ENCODE measurements around the gene ARFGAP1.
A peak's percentile ranks its signal among the peaks of the same experiment; 100 is the strongest.
"Not testable (repeated sequence)": the region's sequence is repeated elsewhere in the genome, so short reads cannot be mapped to it uniquely, and the experiment has no call there.

Gene ARFGAP1

DNA sequence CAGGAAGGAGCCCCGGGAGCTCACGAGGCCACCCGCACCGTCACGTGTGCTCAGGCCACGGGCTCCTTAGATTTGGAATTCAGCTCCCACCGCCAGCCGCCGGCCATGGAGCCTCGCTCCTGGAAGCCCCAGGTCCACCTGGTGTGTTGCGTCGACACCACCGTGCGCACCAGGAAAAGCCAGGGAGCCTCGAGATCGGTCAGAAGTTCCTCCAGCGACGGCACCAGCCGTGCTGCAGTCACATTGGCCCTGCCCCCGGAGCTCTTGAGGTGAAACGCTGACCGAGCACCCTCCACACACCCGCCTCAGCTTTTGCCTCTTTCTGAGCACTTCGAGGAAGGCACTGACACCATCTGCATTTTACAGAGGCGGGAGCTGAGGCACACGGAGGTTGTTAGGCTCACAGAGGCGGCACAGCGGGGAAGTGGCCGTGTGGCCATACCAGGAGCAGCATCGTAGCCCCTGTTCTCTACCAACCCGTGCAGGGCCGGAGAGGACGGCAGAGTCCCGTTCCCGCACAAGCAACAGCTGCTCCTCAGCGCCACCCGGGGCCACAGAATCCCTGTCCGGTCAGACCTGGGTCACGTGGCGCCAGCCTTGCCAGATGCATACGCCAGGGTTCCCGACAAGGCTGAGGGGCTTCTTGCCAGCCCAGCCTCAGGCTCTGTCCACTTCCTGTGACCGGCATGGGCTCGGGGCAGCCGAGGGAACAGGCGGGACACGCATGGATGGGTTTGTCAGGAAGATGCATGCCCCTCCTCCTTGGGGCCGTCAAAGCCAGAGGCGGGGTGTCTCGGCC is 25.9 kb upstream of the ARFGAP1 start:
- no peak for DNase-seq (ENCODE audit: low read depth)
- TF ChIP-seq, protein P1, sequence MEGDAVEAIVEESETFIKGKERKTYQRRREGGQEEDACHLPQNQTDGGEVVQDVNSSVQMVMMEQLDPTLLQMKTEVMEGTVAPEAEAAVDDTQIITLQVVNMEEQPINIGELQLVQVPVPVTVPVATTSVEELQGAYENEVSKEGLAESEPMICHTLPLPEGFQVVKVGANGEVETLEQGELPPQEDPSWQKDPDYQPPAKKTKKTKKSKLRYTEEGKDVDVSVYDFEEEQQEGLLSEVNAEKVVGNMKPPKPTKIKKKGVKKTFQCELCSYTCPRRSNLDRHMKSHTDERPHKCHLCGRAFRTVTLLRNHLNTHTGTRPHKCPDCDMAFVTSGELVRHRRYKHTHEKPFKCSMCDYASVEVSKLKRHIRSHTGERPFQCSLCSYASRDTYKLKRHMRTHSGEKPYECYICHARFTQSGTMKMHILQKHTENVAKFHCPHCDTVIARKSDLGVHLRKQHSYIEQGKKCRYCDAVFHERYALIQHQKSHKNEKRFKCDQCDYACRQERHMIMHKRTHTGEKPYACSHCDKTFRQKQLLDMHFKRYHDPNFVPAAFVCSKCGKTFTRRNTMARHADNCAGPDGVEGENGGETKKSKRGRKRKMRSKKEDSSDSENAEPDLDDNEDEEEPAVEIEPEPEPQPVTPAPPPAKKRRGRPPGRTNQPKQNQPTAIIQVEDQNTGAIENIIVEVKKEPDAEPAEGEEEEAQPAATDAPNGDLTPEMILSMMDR (IDR thresholded peaks at IDR 0.05; ENCODE audit: low read depth, low read length, missing control alignments) = no peak
- H3K4me3 ChIP-seq (ENCODE audit: low read depth, low read length) = no peak overlapping the region
- in situ Hi-C loops (cut with HindIII; ENCODE audit: low sequenced_read_pairs) = no loop called here

DNA sequence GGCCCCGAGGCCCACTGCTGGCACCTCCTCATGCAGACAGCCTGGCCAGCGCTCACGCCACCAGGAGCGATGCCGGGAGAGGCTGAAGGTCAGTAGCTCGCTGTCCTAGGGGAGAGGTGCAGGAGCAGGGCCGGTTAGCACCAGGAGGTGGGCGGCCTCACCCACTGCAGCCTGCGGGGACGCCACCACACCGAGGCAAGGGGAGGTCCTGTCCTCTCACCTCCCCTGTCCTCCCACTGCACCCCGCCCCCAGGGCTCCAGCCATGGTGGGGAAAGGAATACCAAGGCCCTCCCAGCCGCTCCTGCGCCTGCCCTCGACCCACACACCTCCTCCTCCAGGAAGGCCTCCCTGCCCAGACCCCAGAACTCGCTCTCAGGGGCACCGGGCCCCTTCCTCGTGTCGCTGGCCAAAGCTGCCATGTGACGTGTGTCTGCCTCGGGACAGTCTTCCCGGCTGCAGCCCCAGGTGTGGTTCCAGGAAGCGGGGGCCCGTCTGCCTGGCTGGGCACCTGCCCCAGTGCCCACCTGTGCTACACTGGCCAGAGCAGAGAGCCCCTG is 24.9 kb upstream of the ARFGAP1 start:
- no peak for DNase-seq (ENCODE audit: low read depth)
- H3K4me3 ChIP-seq (ENCODE audit: low read depth, low read length) = no peak overlapping the region
- in situ Hi-C loops (cut with HindIII; ENCODE audit: low sequenced_read_pairs) = no loop called here
- TF ChIP-seq, protein P1 (IDR thresholded peaks at IDR 0.05; ENCODE audit: low read depth, low read length, missing control alignments) = no peak

DNA sequence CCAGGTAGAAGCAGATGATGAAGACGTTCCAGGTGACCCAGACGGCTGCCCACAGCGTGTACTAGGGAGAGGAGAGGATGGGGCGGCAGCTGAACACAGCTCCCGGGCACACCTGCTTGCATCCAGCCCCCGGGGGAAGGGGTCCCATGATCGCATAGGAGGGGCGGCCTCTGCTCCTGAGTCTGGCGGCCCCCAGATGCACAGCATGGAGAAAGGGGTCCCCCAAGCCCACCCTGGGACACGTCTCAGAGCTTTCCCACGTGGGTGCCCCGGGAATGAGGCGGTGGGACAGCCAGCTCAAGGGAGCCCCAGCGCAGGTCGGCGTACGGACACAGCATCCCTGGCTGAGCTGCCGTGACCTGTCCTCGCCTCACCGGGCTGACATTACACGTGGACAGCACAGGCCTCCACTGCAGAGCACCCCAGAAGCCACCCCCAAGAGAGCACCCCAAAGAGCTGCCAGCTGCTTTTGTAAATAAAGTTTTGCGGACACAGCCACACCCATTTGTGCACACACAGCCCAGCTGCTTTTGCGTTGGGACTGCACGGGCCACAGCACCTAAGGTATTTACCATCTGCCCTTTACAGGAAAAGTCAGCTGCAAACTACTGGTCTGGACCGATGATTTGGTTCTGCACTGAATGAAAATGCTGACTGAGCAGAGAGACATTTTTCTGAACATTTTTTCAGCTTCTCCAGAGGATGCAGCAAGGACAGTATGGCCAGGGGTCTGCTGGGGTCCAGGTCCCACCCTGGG is 23.6 kb upstream of the ARFGAP1 start:
- DNase-seq (ENCODE audit: low read depth) = no peak
- TF ChIP-seq, protein P1 (IDR thresholded peaks at IDR 0.05; ENCODE audit: low read depth, low read length, missing control alignments) = no peak
- no peak overlapping the region for H3K4me3 ChIP-seq (ENCODE audit: low read depth, low read length)
- in situ Hi-C loops (cut with HindIII; ENCODE audit: low sequenced_read_pairs) = no loop called here

DNA sequence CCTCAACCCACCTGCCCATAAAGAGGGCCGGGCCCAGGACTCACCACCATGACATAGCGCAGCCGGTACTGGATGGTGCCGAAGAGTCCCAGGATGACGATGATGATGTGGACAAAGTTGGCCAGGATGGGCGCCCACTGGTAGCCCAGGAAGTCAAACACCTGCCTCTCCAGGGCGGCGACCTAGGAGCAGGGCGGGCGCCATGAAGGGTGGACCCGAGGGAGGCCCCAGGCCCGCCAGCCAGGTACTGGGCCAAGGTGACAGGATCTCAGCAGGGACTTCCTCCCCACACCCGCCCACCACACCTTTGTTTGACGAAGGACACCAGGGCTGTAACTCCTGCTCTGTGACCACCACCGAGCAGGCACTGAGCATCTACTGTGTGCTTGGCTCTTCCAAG is 22.7 kb upstream of the ARFGAP1 start:
- DNase-seq (ENCODE audit: low read depth) = no peak
- TF ChIP-seq, protein P1 (IDR thresholded peaks at IDR 0.05; ENCODE audit: low read depth, low read length, missing control alignments) = no peak
- in situ Hi-C loops (cut with HindIII; ENCODE audit: low sequenced_read_pairs) = no loop called here
- H3K4me3 ChIP-seq (ENCODE audit: low read depth, low read length) = no peak overlapping the region

DNA sequence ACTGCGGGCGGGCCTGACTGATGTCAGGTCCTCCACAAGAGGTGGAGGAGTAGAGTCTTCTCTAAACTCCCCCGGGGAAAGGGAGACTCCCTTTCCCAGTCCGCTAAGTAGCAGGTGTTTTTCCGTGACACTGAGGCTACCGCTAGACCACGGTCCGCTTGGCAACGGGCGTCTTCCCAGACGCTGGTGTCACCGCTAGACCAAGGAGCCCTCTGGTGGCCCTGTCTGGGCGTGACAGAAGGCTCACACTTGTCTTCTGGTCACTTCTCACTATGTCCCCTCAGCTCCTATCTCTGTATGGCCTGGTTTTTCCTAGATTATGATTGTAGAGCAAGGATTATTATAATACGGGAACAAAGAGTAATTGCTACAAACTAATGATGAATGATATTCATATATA is 21.3 kb upstream of the ARFGAP1 start:
- H3K4me3 ChIP-seq (ENCODE audit: low read depth, low read length); in situ Hi-C loops (cut with HindIII; ENCODE audit: low sequenced_read_pairs); DNase-seq (ENCODE audit: low read depth): not testable (repeated sequence)
- TF ChIP-seq, protein P1 (IDR thresholded peaks at IDR 0.05; ENCODE audit: low read depth, low read length, missing control alignments) = peak; percentile 11

DNA sequence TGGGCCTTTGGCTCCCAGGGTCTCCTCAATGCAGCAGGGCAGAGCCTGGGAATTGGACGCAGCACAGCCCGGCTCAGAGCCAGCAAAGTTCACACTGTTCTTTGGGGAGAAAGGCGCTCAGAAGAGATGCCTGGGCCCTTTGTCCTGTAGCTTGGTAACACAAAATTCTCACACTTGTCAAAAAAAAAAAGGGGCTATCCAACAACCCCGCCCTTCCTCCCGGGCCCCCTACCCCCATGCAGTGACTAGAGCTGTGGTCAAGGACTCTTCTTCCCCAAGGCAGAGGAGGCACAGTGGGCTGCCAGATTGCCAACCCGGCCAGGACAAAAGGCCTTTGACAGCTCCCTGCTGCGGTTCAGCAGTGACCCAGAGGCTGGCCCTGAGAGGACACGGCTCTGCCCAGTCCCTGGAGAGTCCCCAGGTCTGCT is 20.3 kb upstream of the ARFGAP1 start:
- TF ChIP-seq, protein P1 (IDR thresholded peaks at IDR 0.05; ENCODE audit: low read depth, low read length, missing control alignments) = no peak
- no peak overlapping the region for H3K4me3 ChIP-seq (ENCODE audit: low read depth, low read length)
- DNase-seq (ENCODE audit: low read depth) = no peak
- in situ Hi-C loops (cut with HindIII; ENCODE audit: low sequenced_read_pairs) = no loop called here
